T-helper 22 cell (primary cell): ENCODE results near the gene LAMA3.
"Not testable (repeated sequence)": the region's sequence is repeated elsewhere in the genome, so short reads cannot be mapped to it uniquely, and the experiment has no call there.

ENCODE experiments used
- DNase-seq: peaks from one replicate; pipeline ENCODE4 v3.0.0-alpha.2; 2020; ENCODE audit warnings: low read depth

Gene LAMA3

DNA sequence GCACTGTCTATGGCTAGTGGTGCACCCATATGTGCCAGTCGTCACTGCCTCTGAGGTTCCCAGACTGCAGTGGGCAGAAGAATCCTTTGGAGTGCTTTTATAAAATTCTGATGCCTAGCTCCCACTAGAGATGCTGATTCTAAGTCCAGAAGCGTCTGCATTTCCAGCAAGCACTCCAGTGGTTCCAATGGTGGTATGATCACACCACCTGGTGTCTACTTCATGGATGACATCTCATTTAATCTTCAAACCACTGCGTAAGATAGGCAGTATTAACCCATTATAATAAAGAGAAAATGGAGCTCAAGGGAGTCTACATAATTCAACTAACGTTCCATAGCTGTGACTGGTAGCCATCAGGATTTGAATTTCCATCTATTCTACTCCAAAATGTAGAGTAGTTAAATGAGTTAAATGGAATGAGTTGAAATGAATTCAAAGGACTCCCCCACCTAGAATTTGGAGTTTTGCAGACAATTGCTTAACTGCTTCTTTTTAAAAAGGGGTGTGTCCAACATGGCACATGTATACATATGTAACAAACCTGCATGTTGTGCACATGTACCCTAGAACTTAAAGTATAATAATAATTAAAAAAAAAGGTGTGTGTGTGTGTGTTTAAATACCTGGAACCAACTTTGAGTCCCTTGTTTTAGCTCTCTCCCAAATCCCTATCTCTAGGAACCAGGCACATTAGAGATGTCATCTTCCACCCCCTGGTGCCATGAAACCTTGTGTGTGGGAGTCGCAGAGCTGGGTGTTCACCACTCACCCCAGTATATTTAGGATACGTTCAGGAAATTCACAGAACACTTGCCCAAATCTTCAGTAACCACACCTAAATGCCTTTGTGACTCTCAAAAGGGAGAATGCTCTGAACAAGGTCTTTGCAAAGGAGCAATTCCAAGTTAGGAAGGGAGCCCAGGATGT lies 14.1 kb downstream of the LAMA3 start:
- DNase-seq = no peak

- no peak for DNase-seq
These were observed 14.7 kb downstream of the LAMA3 start for GRCh38 chr18:23703987-23704384.

DNA sequence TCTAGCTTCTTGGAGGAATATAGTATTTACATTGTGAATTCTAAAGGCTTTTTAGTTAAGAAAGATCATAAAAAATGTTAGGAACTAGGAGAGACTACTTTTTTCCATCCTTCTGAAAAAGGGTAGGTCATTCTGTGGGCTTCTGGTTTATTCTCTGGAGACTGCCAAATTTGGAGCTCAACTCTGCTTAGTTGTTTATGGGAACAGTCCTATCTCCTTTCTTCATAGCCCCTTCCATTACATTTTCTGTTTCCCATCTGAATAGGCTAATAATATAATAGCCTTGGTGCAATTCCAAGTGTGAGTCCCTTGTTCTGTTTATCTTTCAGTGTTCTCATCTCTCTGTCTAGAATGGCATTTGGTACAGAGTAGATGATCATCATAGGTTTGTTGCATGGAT lies 15.6 kb downstream of the LAMA3 start:
- DNase-seq = no peak

DNA sequence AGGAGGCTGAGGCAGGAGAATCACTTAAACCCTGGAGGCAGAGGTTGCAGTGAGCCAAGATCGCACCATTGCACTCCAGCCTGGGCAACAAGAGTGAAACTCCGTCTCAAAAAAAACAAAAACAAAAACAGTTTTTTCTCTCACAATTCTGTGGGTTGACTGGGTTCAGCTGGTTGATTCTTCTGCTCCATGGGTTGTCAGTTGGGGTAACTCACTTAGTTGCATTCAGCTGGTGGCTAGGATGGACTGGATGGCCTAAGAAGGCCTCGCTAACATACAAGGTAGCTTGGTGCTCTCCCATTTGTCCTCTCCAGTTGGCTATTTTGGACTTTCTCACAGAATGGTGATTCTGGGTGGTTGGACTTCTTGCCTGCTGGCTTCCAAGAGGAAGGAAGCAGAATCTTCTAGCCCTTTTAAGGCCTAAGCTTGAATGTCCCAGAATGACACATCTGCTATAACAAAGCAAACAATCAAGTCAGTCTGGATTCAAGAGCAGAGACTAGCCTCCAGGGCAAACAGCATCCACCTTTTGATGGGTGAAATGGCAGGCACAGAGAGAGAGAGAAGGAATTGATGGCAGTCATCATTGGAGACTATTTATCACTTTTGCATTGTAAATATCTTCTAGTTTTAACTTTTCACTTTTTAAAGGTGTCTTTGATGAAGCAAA lies 17.9 kb downstream of the LAMA3 start:
- no peak for DNase-seq

DNA sequence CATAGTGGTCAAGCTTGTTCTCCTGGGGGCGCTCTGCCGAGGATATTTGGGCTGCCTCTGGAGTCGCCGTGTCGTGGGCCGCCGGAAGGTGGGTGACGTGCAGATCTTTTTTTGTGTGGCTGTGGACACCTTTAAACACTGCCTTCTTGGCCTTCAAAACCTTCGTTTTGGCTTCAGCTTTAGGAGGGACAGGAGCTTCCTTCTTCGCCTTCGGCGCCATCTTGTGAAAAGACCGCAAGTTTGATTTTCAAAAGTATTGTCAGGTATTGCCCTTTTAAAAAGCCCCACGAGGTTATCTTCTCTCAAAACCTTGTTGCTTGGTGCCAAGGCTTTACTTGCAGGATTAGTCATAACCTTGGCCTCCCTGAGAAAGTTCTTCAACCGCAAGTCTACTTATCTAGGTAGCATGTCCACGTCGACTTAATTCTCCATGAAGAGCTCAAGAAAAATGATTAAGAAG lies 20.8 kb downstream of the LAMA3 start:
- no peak for DNase-seq

DNA sequence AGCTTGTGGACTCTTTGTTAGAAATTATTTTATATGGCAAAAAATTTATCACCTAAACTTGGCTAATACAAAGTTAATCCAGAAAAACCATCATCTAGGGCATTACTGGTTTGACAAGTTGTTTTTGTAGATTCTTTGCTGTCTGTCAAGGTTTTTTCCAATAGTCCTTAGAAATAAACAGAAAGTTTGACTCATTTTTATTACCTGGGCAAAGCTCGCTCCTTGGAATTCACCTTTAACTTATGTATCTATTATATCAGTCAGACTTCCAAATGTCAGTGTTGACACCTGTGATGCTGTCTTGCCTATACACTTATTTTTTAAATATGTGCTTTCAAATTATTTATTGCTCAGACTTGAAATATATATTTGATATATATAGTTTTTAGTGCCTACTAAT lies 21.7 kb downstream of the LAMA3 start:
- DNase-seq = no peak

GRCh38 chr18:23711426-23711825 lies 22.2 kb downstream of the LAMA3 start:
- no peak for DNase-seq

- no peak for DNase-seq
These were observed 23.2 kb downstream of the LAMA3 start for GRCh38 chr18:23712445-23712844.

DNA sequence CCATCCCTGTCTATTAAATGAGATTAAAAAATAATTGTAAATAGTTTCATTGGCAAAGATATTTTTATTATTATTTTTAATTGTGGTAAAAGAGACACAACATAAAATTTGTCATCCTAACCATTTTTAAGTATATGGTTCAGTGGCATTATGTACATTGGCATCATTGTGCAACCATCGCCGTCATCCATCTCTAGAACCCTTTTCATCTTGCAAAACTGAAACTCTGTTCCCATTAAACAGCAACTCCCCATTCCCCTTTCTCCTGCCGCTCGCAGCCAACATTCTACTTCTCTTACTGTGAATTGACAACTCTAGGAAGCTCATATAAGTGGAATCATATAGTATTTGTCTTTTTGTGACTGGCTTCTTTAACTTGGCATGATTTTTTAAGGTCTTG lies 25.3 kb downstream of the LAMA3 start:
- no peak for DNase-seq

- DNase-seq = not testable (repeated sequence)
These were observed 26.8 kb downstream of the LAMA3 start for GRCh38 chr18:23716079-23716478.

- DNase-seq = no peak
These were observed 27.3 kb downstream of the LAMA3 start for GRCh38 chr18:23716516-23716915.

DNA sequence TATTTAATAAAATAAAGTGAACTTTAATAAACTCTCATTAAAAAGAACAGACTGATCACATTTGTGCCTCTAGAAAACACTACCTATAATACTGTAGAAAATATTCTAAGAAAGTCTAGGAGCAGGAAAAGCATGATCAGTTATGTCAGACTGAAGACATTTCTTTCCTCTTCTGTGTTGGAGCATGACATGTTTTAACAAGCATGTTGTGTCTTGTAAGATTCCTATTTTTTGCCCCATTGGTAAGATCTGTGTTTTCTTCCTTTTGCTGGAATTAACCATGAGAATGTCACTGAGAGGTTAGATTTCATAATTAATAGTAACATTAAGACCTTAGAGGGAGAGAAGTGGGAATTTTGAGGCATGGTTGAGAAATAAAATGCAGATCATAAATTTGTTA lies 27.7 kb downstream of the LAMA3 start:
- DNase-seq = no peak

- DNase-seq = no peak
These were observed 29.0 kb downstream of the LAMA3 start for GRCh38 chr18:23718243-23718720.

- DNase-seq = no peak
These were observed 29.5 kb downstream of the LAMA3 start for GRCh38 chr18:23718731-23719130.

DNA sequence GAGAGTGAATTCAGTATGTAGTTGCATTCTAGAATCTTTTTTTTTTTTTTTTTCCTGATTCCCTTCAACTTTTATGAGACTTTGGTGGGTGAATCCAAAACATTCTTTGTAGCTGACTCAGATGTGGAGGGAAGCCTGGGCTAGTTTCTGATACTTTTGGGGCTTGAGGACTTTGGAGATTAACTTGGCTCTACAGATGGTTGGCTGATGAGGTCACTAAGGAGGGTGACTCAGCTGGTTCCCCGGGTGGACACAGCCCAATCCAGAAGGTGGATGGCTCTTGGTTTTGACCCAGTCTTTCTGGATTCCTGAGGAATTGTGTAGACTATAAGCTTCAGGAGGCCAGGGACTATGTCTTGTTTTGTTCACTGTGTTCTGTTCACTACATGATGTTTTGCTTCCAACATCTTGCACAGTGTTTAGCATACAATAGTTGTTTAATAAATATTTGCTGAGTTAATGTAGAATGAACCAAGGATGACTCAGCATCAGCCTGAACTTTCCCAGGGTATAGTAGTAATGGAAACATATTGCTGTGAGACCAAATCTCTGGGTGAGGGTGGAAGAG lies 30.5 kb downstream of the LAMA3 start:
- no peak for DNase-seq

DNA sequence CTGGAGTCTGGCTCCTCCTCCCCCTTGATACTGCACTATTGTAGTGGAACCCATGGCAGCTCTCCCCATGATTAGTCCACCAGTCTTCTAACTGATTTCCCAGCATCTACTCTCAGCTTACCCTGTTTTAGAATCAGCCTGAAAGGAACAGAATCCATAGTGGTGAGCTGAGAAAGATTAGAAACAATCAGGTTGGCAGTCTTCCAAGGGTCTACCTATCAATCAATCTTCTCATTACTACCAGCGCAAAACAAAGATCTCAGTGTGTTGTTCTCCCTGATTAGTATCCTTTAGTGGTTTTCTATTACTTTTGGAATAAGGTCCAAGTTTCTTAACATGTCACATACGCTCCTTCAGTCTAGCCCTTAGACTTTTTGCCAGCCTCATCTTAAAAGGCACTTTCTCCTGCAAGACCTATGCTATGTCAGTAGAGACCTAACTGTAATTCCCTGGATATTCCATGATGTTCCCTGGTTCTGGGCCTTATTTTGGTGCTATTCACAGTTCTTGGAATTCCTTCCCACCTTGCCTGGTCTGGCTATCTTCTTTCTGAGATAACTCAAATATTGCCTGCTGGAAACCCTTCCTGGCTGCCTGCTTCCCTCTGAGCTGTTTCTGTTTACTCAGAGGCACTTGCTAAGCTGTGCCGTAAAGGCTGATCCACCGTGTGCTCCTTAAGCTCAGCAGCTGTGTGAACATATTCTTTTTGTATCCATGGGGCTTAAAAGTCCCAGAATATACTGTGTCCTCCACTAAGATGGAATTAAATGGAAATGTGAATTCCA lies 32.6 kb downstream of the LAMA3 start:
- no peak for DNase-seq

DNA sequence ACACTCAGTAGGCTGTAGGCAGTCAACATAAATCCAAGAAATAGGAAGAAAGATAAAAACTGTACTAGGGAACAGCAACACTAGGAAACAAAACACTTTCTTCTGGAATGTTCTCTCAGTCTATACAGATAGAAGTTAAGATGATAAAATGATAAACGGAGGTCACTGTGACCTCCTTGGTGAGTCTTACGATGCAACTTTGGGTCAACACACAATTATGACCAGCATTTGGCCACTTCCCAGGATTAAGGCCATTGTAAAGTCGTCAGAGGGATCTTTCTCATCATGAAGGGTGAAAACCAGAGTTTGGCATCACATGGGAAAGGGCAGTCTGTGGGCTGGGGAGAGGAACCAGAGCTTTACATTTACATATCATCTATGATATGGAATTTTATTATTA lies 33.4 kb downstream of the LAMA3 start:
- DNase-seq = no peak

DNA sequence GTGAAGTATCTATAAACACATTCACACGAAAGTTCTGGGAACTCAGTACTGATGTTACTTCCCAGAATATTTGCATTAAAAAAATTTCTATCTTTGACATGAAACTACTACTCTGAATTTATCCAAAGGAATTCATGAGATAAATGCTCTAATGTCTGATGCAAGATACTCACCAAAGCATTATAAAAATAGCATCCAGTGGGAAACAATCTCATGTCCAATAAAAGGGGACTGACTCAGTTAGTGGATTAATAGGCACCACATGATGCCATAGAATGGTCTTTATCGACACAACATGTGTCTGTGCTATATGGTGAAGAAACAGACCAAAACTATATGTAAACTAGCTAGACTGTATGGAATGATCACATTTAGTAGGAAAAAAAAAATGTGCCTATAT lies 33.9 kb downstream of the LAMA3 start:
- no peak for DNase-seq

- no peak for DNase-seq
These were observed 35.4 kb downstream of the LAMA3 start for GRCh38 chr18:23724681-23725080.

DNA sequence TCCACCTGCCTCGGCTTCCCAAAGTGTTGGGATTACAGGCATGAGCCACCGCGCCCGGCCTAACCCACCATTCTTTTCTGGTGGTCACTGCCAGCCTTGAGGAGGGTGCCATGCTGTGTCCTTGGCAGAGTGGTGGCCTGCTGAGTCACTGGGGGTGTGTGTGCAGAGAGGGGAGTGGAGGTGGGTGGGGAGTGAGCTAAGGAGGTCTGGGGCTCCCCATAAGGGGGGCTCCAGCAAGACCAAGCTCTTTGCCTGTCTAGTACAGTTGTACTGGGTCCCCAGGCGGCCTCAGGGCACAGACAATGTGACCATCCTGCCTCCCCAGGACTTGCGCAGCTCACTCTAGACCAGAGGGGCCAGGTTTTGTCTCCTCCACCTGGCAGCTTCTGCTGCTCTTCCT lies 36.1 kb downstream of the LAMA3 start:
- no peak for DNase-seq

GRCh38 chr18:23725827-23726661 lies 36.8 kb downstream of the LAMA3 start:
- no peak for DNase-seq
